ENCODE measurements around the gene GTF3C6.
"Not testable (repeated sequence)": the region's sequence is repeated elsewhere in the genome, so short reads cannot be mapped to it uniquely, and the experiment has no call there.

- TF ChIP-seq CTCF, POLR2A (IDR thresholded peaks at IDR 0.05): not testable (repeated sequence)
These were observed 4.1 kb downstream of the GTF3C6 start for GRCh38 chr6:110962636-110963035.
